Measurements from ENCODE around the gene ATP9A. TPM values are rescaled to one million over a fixed set of nuclear protein-coding genes. Genes with fewer than 3 reads are reported as not detected.

The ATP9A gene
- total RNA-seq, 1 donor from 2014 or later, result 25.2 TPM

DNA sequence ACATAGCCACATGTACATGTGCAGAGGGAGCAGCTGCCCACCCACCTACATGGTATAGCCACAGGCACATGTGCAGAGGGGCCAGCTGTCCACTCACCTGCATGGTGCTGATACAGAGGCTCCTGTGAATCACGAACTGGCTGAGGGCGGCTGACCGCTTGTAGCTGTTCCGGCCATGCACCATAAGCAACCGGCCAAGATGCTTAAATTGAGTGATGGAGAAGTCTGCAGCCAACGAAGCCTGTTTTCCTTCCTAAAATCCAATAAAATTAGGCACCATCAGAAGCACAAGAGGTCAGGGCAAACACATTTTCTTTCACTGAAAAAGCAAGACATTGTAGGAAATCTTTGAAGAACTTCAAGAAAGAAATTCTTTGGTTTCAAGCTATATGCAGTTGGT, 154.6 kb downstream of the ATP9A start:
- intact Hi-C loops (cut with micrococcal nuclease), result no loop called here
- H3K27me3 ChIP-seq (ENCODE audit: low read depth), result no peaks in the 10 kb centered on the region
- H3K4me3 ChIP-seq, result no peak overlapping the region
- TF ChIP-seq, protein P1, sequence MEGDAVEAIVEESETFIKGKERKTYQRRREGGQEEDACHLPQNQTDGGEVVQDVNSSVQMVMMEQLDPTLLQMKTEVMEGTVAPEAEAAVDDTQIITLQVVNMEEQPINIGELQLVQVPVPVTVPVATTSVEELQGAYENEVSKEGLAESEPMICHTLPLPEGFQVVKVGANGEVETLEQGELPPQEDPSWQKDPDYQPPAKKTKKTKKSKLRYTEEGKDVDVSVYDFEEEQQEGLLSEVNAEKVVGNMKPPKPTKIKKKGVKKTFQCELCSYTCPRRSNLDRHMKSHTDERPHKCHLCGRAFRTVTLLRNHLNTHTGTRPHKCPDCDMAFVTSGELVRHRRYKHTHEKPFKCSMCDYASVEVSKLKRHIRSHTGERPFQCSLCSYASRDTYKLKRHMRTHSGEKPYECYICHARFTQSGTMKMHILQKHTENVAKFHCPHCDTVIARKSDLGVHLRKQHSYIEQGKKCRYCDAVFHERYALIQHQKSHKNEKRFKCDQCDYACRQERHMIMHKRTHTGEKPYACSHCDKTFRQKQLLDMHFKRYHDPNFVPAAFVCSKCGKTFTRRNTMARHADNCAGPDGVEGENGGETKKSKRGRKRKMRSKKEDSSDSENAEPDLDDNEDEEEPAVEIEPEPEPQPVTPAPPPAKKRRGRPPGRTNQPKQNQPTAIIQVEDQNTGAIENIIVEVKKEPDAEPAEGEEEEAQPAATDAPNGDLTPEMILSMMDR (IDR thresholded peaks at IDR 0.05; ENCODE audit: borderline replicate concordance), result no peak
- no peak for DNase-seq
- peaks cover 34% of the 10 kb centered on the region for H3K36me3 ChIP-seq
- no peaks in the 10 kb centered on the region for H3K4me1 ChIP-seq
- H3K9me3 ChIP-seq (replicated peaks), result no peaks in the 10 kb centered on the region
- H3K27ac ChIP-seq (replicated peaks), result no peak overlapping the region

DNA sequence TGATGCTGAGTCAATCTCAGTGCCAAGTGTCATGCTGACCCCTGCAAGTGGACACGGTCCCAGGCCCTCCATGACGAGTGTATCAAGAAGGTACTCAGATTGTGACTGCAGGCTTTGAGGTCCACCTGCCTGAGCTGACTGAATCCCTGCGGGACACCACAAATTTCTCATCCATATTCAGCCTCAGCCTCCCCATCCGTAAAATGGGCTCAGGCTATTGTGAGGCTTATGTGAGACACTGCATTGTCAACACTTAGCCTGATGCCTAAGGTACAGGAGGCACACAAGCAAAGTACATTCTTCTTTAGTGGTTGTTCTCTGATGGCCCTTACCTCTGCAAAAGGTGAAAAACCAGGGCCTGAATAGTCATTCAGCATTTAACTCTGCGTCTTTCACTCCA, 155.3 kb downstream of the ATP9A start:
- Histone ChIP-seq H3K9me3 (replicated peaks) (no peaks in the 10 kb centered on the region), H3K4me1 (no peaks in the 10 kb centered on the region), H3K27me3 (ENCODE audit: low read depth) (no peaks in the 10 kb centered on the region), H3K27ac (replicated peaks) (no peak overlapping the region), H3K36me3 (peaks cover 33% of the 10 kb centered on the region), H3K4me3 (no peak overlapping the region)
- intact Hi-C loops (cut with micrococcal nuclease), result no loop called here
- no peak for DNase-seq
- TF ChIP-seq, protein P1 (IDR thresholded peaks at IDR 0.05; ENCODE audit: borderline replicate concordance), result no peak

DNA sequence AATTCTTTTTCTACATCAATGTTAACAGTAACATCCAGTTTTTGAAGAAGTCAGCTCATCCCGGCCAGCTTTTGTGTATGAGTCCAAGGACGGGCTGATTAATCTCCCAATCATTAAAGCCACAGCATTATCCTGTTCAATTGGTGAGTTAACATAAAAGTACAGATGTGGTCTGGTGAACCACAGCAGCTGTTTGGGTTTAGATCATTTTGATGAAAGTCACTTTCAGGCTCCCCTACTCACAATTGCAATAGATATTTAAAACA, 156.6 kb downstream of the ATP9A start:
- H3K4me3 ChIP-seq, result no peak overlapping the region
- H3K4me1 ChIP-seq, result no peaks in the 10 kb centered on the region
- H3K9me3 ChIP-seq (replicated peaks), result no peaks in the 10 kb centered on the region
- TF ChIP-seq, protein P1 (IDR thresholded peaks at IDR 0.05; ENCODE audit: borderline replicate concordance), result no peak
- DNase-seq, result no peak
- intact Hi-C loops (cut with micrococcal nuclease), result no loop called here
- no peak overlapping the region for H3K27ac ChIP-seq (replicated peaks)
- H3K36me3 ChIP-seq, result peaks cover 36% of the 10 kb centered on the region
- no peaks in the 10 kb centered on the region for H3K27me3 ChIP-seq (ENCODE audit: low read depth)

DNA sequence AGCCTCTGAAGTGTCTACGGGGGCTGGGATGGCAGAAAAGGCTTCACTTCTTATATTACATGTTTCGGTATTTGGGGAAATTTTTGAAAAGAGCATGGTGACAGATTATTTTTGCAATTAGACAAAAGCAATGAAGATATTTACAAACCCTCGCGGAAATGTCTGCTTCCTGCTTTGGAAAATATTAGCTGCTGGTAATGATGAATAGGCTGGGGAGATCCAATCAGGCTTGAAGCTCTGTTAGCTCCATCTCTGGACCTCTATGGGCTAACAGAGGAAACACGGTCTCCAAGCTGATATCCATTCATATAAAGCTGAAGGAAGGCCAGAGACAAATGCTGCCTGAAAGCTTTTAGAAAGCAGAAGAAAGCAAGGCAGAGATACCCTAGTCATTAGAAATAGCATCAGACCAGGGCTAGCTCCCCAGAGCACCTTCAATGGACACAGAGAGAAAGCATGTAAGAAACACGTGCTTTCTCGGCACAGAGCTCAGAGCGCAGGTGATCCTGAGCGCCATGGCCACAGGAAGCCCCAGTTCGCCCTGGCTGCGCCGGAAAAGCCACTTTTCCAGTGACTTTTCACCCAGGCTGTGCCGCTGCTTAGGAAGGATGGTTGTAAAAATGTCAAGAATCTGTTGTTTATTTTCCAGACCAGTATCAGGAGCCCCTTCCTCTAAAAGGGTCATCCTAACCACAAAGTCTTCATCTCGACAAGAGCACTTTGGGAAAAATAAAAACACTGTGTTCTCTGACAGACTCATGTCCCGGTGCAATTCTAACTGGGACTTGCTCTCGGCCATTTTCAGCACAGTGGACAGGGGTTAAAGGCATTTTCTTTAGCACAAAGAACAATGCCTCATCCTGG, 157.2 kb downstream of the ATP9A start:
- H3K27ac ChIP-seq (replicated peaks), result no peak overlapping the region
- TF ChIP-seq, protein P1 (IDR thresholded peaks at IDR 0.05; ENCODE audit: borderline replicate concordance), result no peak
- H3K4me1 ChIP-seq, result no peaks in the 10 kb centered on the region
- H3K27me3 ChIP-seq (ENCODE audit: low read depth), result no peaks in the 10 kb centered on the region
- H3K9me3 ChIP-seq (replicated peaks), result no peaks in the 10 kb centered on the region
- H3K36me3 ChIP-seq, result peaks cover 36% of the 10 kb centered on the region
- no peak for DNase-seq
- intact Hi-C loops (cut with micrococcal nuclease), result no loop called here
- no peak overlapping the region for H3K4me3 ChIP-seq

DNA sequence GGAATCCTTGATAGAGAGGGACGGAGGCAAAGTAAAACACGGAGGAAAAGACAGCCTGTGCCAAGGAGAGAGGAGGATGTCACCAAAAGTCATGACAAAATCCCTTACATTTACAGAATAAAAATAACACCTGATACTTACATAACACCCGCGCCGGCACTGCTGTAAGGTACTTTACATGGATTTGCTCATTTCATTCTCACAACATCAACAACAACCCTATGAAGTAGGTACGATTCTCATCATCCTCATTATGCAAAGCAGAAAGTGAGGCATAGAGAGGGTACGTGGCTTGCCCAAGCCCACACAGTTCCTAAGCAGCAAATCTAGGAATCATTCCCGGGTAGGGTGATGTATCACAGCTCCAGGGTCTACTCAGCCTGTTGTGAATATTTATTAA, 158.1 kb downstream of the ATP9A start:
- no peaks in the 10 kb centered on the region for H3K27me3 ChIP-seq (ENCODE audit: low read depth)
- intact Hi-C loops (cut with micrococcal nuclease), result no loop called here
- DNase-seq, result no peak
- H3K27ac ChIP-seq (replicated peaks), result no peak overlapping the region
- no peak overlapping the region for H3K4me3 ChIP-seq
- no peaks in the 10 kb centered on the region for H3K9me3 ChIP-seq (replicated peaks)
- no peaks in the 10 kb centered on the region for H3K4me1 ChIP-seq
- peaks cover 38% of the 10 kb centered on the region for H3K36me3 ChIP-seq
- TF ChIP-seq, protein P1 (IDR thresholded peaks at IDR 0.05; ENCODE audit: borderline replicate concordance), result no peak
